Naive thymus-derived CD4-positive, alpha-beta T cell (primary cell): ENCODE data around the gene NDUFS2. TPM values are rescaled to one million over a fixed set of nuclear protein-coding genes. Genes with fewer than 3 reads are reported as not detected.

Source experiments
- ATAC-seq: fragments of 150-1000 bp; cut with Tn5 transposase; 2 replicates; pipeline ENCODE4 v1.10.0; 2021; ENCODE audit warnings: mild to moderate bottlenecking, moderate library complexity
- CTCF ChIA-PET: fragments of 350-600 bp; sonication (Branson Sonifier 250); formaldehyde crosslinking; loops from one replicate; lab custom pipeline; 2021; ENCODE audit warnings: antibody characterized with exemption; lab: Charles Lee
- POLR2A ChIA-PET: fragments of 350-600 bp; sonication (Branson Sonifier 250); formaldehyde crosslinking; loops from one replicate; lab custom pipeline; 2021; ENCODE audit warnings: antibody characterized with exemption, inconsistent platforms; lab: Charles Lee
- DNase-seq, 9 donors: peaks; one replicate each; pipeline versions ENCODE4 v3.0.0 to v3.0.0-alpha.2; 2020 to 2022; ENCODE audit warnings: mixed read lengths in 1 of 9
- H3K27ac ChIP-seq: one replicate; pipeline ENCODE4 v1.7.0; 2013; ENCODE audit warnings: mild to moderate bottlenecking, low read depth, low read length, moderate library complexity
- H3K27me3 ChIP-seq, 2 donors: one replicate each; pipeline ENCODE4 v1.7.0; 2013; ENCODE audit warnings: low read length in 2 of 2, mild to moderate bottlenecking in 2 of 2, moderate library complexity in 2 of 2; ENCODE audit not compliant: control insufficient read depth in 2 of 2, insufficient read depth in 2 of 2
- H3K36me3 ChIP-seq, 3 experiments: 1 replicate in 2 of 3; 2 replicates in 1 of 3; pipeline ENCODE4 v1.7.0; 2013; ENCODE audit warnings: low read length in 3 of 3, mild to moderate bottlenecking in 3 of 3, moderate library complexity in 1 of 3; ENCODE audit not compliant: insufficient read depth in 3 of 3, control insufficient read depth in 2 of 3
- H3K4me1 ChIP-seq, 2 donors: one replicate each; pipeline ENCODE4 v1.7.0; 2013; ENCODE audit warnings: low read length in 2 of 2, mild to moderate bottlenecking in 2 of 2, moderate library complexity in 1 of 2; ENCODE audit not compliant: control insufficient read depth in 2 of 2, insufficient read depth in 2 of 2
- H3K4me3 ChIP-seq: 2 replicates; pipeline ENCODE4 v1.7.0; 2013; ENCODE audit warnings: mild to moderate bottlenecking, low read length
- H3K9me3 ChIP-seq, 3 experiments: 1 replicate in 2 of 3; 2 replicates in 1 of 3; pipeline ENCODE4 v1.7.0; 2013; ENCODE audit warnings: low read length in 3 of 3; ENCODE audit not compliant: control insufficient read depth in 2 of 3
- H3K27ac Mint-ChIP-seq, 9 donors: one replicate each; pipeline ENCODE4 v1.8.0; 2020 to 2022; ENCODE audit warnings: mixed read lengths in 9 of 9, mild to moderate bottlenecking in 8 of 9, moderate library complexity in 5 of 9, inconsistent platforms in 2 of 9
- H3K27me3 Mint-ChIP-seq, 5 donors: one replicate each; pipeline ENCODE4 v1.8.0; 2021 to 2022; ENCODE audit warnings: mixed read lengths in 5 of 5, mild to moderate bottlenecking in 1 of 5
- H3K36me3 Mint-ChIP-seq, 5 donors: one replicate each; pipeline ENCODE4 v1.8.0; 2020 to 2022; ENCODE audit warnings: mixed read lengths in 5 of 5, mild to moderate bottlenecking in 3 of 5, inconsistent platforms in 1 of 5
- H3K4me1 Mint-ChIP-seq, 7 donors: one replicate each; pipeline ENCODE4 v1.8.0; 2020 to 2022; ENCODE audit warnings: mixed read lengths in 7 of 7, mild to moderate bottlenecking in 3 of 7, inconsistent platforms in 1 of 7
- H3K4me3 Mint-ChIP-seq, 10 donors: one replicate each; pipeline ENCODE4 v1.8.0; 2020 to 2022; ENCODE audit warnings: mild to moderate bottlenecking in 10 of 10, mixed read lengths in 10 of 10, moderate library complexity in 6 of 10, inconsistent platforms in 2 of 10
- H3K9me3 Mint-ChIP-seq, 11 donors: one replicate each; pipeline ENCODE4 v1.8.0; 2020 to 2022; ENCODE audit warnings: mixed read lengths in 11 of 11, mild to moderate bottlenecking in 4 of 11, inconsistent platforms in 1 of 11, moderate library complexity in 1 of 11
- intact Hi-C, 2 donors: fragments of 100-400 bp; cut with micrococcal nuclease; formaldehyde crosslinking; loops; one replicate each; pipeline ENCODE4 v1.15.1; 2023
- polyA plus RNA-seq, 2 donors: library from polyadenylated mRNA; unstranded; fragments of 300-500 nt; fragmentation: Illumina TruSeq; gene quantifications; one replicate each; pipeline ENCODE4 v1.2.3, GENCODE V29; 2021
- total RNA-seq, 6 experiments: library from RNA in 5 of 6; stranded (reverse) in 5 of 6; gene quantifications; 1 replicate in 5 of 6; 2 replicates in 1 of 6; pipeline ENCODE4 v1.2.3 and lab custom pipeline; 2021 to 2026

The NDUFS2 gene
- total and polyA plus RNA-seq, 7 experiments from 2014 or later = 64.1 to 131 (median 94.6) TPM

- Mint-ChIP-seq H3K4me1 (peaks cover 32 to 61% (median 50%) of the 10 kb centered on the region in 7 donors), H3K27ac (peak within 1 kb of the TSS; percentile 63 to 99 (median 78)), H3K27me3 (no peaks in the 10 kb centered on the region), H3K36me3 (peaks cover 8 to 37% (median 25%) of the 10 kb centered on the region in 5 donors), H3K4me3 (peak within 1 kb of the TSS in 7 of 10 donors; percentile 18 to 83 (median 44)), H3K9me3 (no peaks in the 10 kb centered on the region)
- no peaks in the 10 kb centered on the region for H3K9me3 ChIP-seq
- peaks cover 19 to 48% (median 22%) of the 10 kb centered on the region in 3 experiments for H3K36me3 ChIP-seq
- DNase-seq (no peak), ATAC-seq (peak; percentile 51)
- intact Hi-C loops = no loop called here
- H3K27me3 ChIP-seq = no peaks in the 10 kb centered on the region
- POLR2A ChIA-PET = interaction anchor here (0.8 to 16.8 kb wide), 4 partner anchors 9 to 585 kb away, joined by 3 to 508 read pairs (median 11); partner anchors contain the start of genes ADAMTS4, NDUFS2 and TOMM40L
- CTCF ChIA-PET = interaction anchor here (0.8 to 2.7 kb wide), 2 partner anchors 10 to 76 kb away, joined by 7 to 24 read pairs; partner anchors contain the start of gene TOMM40L
- peaks cover 0 to 39% of the 10 kb centered on the region in 2 donors for H3K4me1 ChIP-seq
- no peak within 1 kb of the TSS for H3K27ac ChIP-seq
- H3K4me3 ChIP-seq = no peak within 1 kb of the TSS
Observed at GRCh38 chr1:161215076-161215475, 12.9 kb downstream of the NDUFS2 start, which contains the start of gene FCER1G. Gene FCER1G (plus strand): TSS chr1:161215295. CDS start chr1:161215322, 27 bp downstream.

GRCh38 chr1:161216945-161217712, 15.0 kb downstream of the NDUFS2 start:
- Histone ChIP-seq H3K4me1 (peaks cover 0 to 45% of the 10 kb centered on the region in 2 donors), H3K27me3 (no peaks in the 10 kb centered on the region), H3K4me3 (no peak overlapping the region), H3K27ac (peak overlapping the region; percentile 52), H3K36me3 (peaks cover 3 to 28% (median 9%) of the 10 kb centered on the region in 3 experiments), H3K9me3 (no peaks in the 10 kb centered on the region)
- no peaks in the 10 kb centered on the region for H3K9me3 Mint-ChIP-seq
- peak overlapping the region; percentile 51 to 99 (median 91) for H3K27ac Mint-ChIP-seq
- H3K4me1 Mint-ChIP-seq = peaks cover 31 to 64% (median 54%) of the 10 kb centered on the region in 7 donors
- ChIA-PET CTCF (interaction anchor here (0.7 to 3.8 kb wide), 7 partner anchors 8 to 97 kb away, joined by 3 to 24 read pairs (median 4); partner anchors contain the start of genes PPOX, SDHC and TOMM40L), POLR2A (interaction anchor here (0.8 to 16.8 kb wide), 7 partner anchors 9 to 172 kb away, joined by 3 to 508 read pairs (median 8); partner anchors contain the start of genes ADAMTS4, NDUFS2, SDHC and TOMM40L)
- H3K4me3 Mint-ChIP-seq = peak overlapping the region in 7 of 10 donors; percentile 8 to 73 (median 67)
- H3K36me3 Mint-ChIP-seq = peaks cover 3 to 24% (median 18%) of the 10 kb centered on the region in 5 donors
- intact Hi-C loops = no loop called here
- no peak for DNase-seq
- H3K27me3 Mint-ChIP-seq = no peaks in the 10 kb centered on the region
- ATAC-seq = peak; percentile 82

- Mint-ChIP-seq H3K9me3 (no peaks in the 10 kb centered on the region), H3K27me3 (no peaks in the 10 kb centered on the region), H3K4me1 (peaks cover 31 to 66% (median 55%) of the 10 kb centered on the region in 7 donors), H3K36me3 (peaks cover 3 to 22% (median 16%) of the 10 kb centered on the region in 5 donors), H3K4me3 (peak overlapping the region in 6 of 10 donors; percentile 21 to 72 (median 66)), H3K27ac (peak overlapping the region; percentile 64 to 99 (median 91))
- peaks cover 0 to 45% of the 10 kb centered on the region in 2 donors for H3K4me1 ChIP-seq
- no peaks in the 10 kb centered on the region for H3K9me3 ChIP-seq
- intact Hi-C loops = no loop called here
- ATAC-seq (no peak), DNase-seq (no peak)
- H3K36me3 ChIP-seq = peaks cover 0 to 21% (median 9%) of the 10 kb centered on the region in 3 experiments
- H3K27me3 ChIP-seq = no peaks in the 10 kb centered on the region
- H3K4me3 ChIP-seq = no peak overlapping the region
- ChIA-PET CTCF (interaction anchor here (0.7 to 3.8 kb wide), 4 partner anchors 11 to 97 kb away, joined by 3 to 19 read pairs (median 4); partner anchors contain the start of gene SDHC), POLR2A (interaction anchor here (1.1 to 16.8 kb wide), 5 partner anchors 8 to 96 kb away, joined by 3 to 508 read pairs (median 16); partner anchors contain the start of genes ADAMTS4, NDUFS2, SDHC and TOMM40L)
- H3K27ac ChIP-seq = peak overlapping the region; percentile 52
Observed at GRCh38 chr1:161217831-161218230, 15.7 kb downstream of the NDUFS2 start.

GRCh38 chr1:161218301-161219077, 16.3 kb downstream of the NDUFS2 start:
- Mint-ChIP-seq H3K27ac (peak overlapping the region; percentile 64 to 99 (median 91)), H3K27me3 (no peaks in the 10 kb centered on the region), H3K36me3 (peaks cover 0 to 15% (median 10%) of the 10 kb centered on the region in 5 donors), H3K9me3 (no peaks in the 10 kb centered on the region), H3K4me1 (peaks cover 31 to 69% (median 60%) of the 10 kb centered on the region in 7 donors), H3K4me3 (peak overlapping the region in 9 of 10 donors; percentile 21 to 72 (median 65))
- Histone ChIP-seq H3K27me3 (no peaks in the 10 kb centered on the region), H3K4me3 (peak overlapping the region; percentile 19), H3K27ac (peak overlapping the region; percentile 52), H3K9me3 (no peaks in the 10 kb centered on the region), H3K36me3 (peaks cover 0 to 14% (median 4%) of the 10 kb centered on the region in 3 experiments), H3K4me1 (peaks cover 0 to 45% of the 10 kb centered on the region in 2 donors)
- POLR2A ChIA-PET = interaction anchor here (1.0 to 16.8 kb wide), 7 partner anchors 8 to 171 kb away, joined by 3 to 508 read pairs (median 8); partner anchors contain the start of genes ADAMTS4, NDUFS2 and TOMM40L
- CTCF ChIA-PET = interaction anchor here (1.1 to 3.8 kb wide), 9 partner anchors 8 to 164 kb away, joined by 3 to 19 read pairs (median 5); partner anchors contain the start of gene NDUFS2
- ATAC-seq (no peak), DNase-seq (peak in 3 of 9 donors; percentile 16 to 29 (median 27))
- intact Hi-C loops = no loop called here

- intact Hi-C loops = no loop called here
- ChIA-PET CTCF (interaction anchor here (0.6 to 3.8 kb wide), 14 partner anchors 9 to 506 kb away, joined by 3 to 19 read pairs (median 4); partner anchors contain the start of gene NDUFS2), POLR2A (interaction anchor here (0.5 to 16.8 kb wide), 7 partner anchors 20 to 188 kb away, joined by 3 to 508 read pairs (median 6); partner anchors contain the start of genes ADAMTS4 and NDUFS2)
- H3K4me3 Mint-ChIP-seq = peak overlapping the region in 8 of 10 donors; percentile 8 to 70 (median 64)
- H3K4me1 Mint-ChIP-seq = peaks cover 31 to 76% (median 68%) of the 10 kb centered on the region in 7 donors
- no peaks in the 10 kb centered on the region for H3K9me3 Mint-ChIP-seq
- no peaks in the 10 kb centered on the region for H3K9me3 ChIP-seq
- peaks cover 0 to 6% (median 0%) of the 10 kb centered on the region in 3 experiments for H3K36me3 ChIP-seq
- H3K27me3 ChIP-seq = no peaks in the 10 kb centered on the region
- peak overlapping the region in 8 of 9 donors; percentile 85 to 99 (median 92) for H3K27ac Mint-ChIP-seq
- ATAC-seq (no peak), DNase-seq (no peak)
- H3K4me1 ChIP-seq = peaks cover 0 to 45% of the 10 kb centered on the region in 2 donors
- H3K27me3 Mint-ChIP-seq = no peaks in the 10 kb centered on the region
- H3K27ac ChIP-seq = peak overlapping the region; percentile 52
- H3K36me3 Mint-ChIP-seq = peaks cover 0 to 8% (median 3%) of the 10 kb centered on the region in 5 donors
- no peak overlapping the region for H3K4me3 ChIP-seq
Observed at GRCh38 chr1:161219078-161219892, 17.1 kb downstream of the NDUFS2 start.
